Heart right ventricle (tissue), 16 donors: Measurements from ENCODE around the gene COMMD6. TPM values are rescaled to one million over a fixed set of nuclear protein-coding genes. Genes with fewer than 3 reads are reported as not detected.

Experiments used
- ATAC-seq, 8 donors: fragments of 200-7000 bp; cut with Tn5 transposase; one replicate each; pipeline ENCODE4 v1.9.1; 2020; ENCODE audit warnings: mild to moderate bottlenecking in 8 of 8, moderate library complexity in 8 of 8, moderate number of reproducible peaks in 1 of 8
- DNase-seq, 2 donors: peaks; one replicate each; pipeline ENCODE4 v3.0.0-alpha.2; 2020
- H3K27ac ChIP-seq, 10 donors: fragments of 200-600 bp; sonication (generic) in 2 of 10; one replicate each; pipeline versions ENCODE4 v1.5.0 to v1.8.0; 2020 to 2022; ENCODE audit warnings: mild to moderate bottlenecking in 3 of 10
- H3K27me3 ChIP-seq, 7 donors: fragments of 200-600 bp; one replicate each; pipeline ENCODE4 v1.8.0; 2021 to 2022; ENCODE audit warnings: mild to moderate bottlenecking in 2 of 7
- H3K36me3 ChIP-seq, 9 donors: fragments of 200-600 bp; sonication (generic) in 1 of 9; one replicate each; pipeline versions ENCODE4 v1.5.0 to v1.8.0; 2020 to 2022; ENCODE audit warnings: mild to moderate bottlenecking in 2 of 9
- H3K4me1 ChIP-seq, 9 donors: fragments of 200-600 bp; sonication (generic) in 1 of 9; one replicate each; pipeline versions ENCODE4 v1.5.0 to v1.8.0; 2020 to 2022; ENCODE audit warnings: mild to moderate bottlenecking in 4 of 9
- H3K4me3 ChIP-seq, 10 donors: fragments of 200-600 bp; sonication (generic) in 2 of 10; one replicate each; pipeline versions ENCODE4 v1.5.0 to v1.8.0; 2020 to 2022; ENCODE audit warnings: mild to moderate bottlenecking in 7 of 10, moderate library complexity in 2 of 10
- H3K9me3 ChIP-seq, 11 donors: fragments of 200-600 bp in 10 of 11; sonication (generic) in 2 of 11; one replicate each; pipeline versions ENCODE4 v1.5.0 to v1.8.0; 2013 to 2022; ENCODE audit warnings: mild to moderate bottlenecking in 2 of 11, control low read depth in 1 of 11, moderate library complexity in 1 of 11
- WGBS, 2 donors: extraction: QIAGEN DNeasy Blood & Tissue Kit; methylation state at CpG; one replicate each; pipeline ENCODE4 v1.1.7; 2013; ENCODE audit warnings: inconsistent platforms in 1 of 2; 5-methylcytosine and 5-hydroxymethylcytosine counted together
- intact Hi-C, 10 donors: fragments of 100-400 bp; cut with DNase I; formaldehyde crosslinking; loops; one replicate each; pipeline versions ENCODE4 v1.11.1 to v1.14.2; 2022
- polyA plus RNA-seq, 2 donors: library from polyadenylated mRNA; stranded (reverse); fragments of 200-250 nt; gene quantifications; one replicate each; pipeline ENCODE4 v1.2.3, GENCODE V29; 2013
- total RNA-seq, 10 donors: library from RNA; stranded (reverse); fragmentation: NEBNext Ultra II Directional in 3 of 10; extraction: Animal tissue kit (Norgen Biotek cat#: 25700) in 3 of 10; gene quantifications; one replicate each; pipeline versions ENCODE4 v1.2.1 to v1.2.4, GENCODE V29; 2021 to 2023
- TF ChIP-seq, protein P1 (sequence below), 9 donors: fragments of 200-600 bp; sonication (generic) in 2 of 9; IDR thresholded peaks; one replicate each; pipeline versions ENCODE4 v1.5.0 to v1.8.0; 2021 to 2022; ENCODE audit warnings: antibody characterized with exemption in 9 of 9, mild to moderate bottlenecking in 5 of 9, moderate library complexity in 1 of 9
- donor health status: Arrhythmogenic right ventricular cardiomyopathy.
- donor health status: ischemic (EF 13 %, LVEDD 7.1; RV severe dilation, severe dysfunction).
- donor health status: healthy with polysubstance abuse.
- donor health status: DM: no; HTN: yes; CAD: no.
- donor health status: DM: no; HTN: no; CAD: no.
- donor health status: ischemic (EF 25% LVEDD 6.9; RV normal size, moderate dysfunction).
- donor health status: ischemic (EF 25% LVEDD 5.7; RV mildly dilated, moderate dysfunction).
- donor health status: healthy.
- donor health status: DM: yes; HTN: yes; CAD: no.
- donor health status: Ischemic cardiomyopathy.
- donor health status: ischemic (EF 35%, LVEDD 5.7; RV mildly dilated, moderate dysfunction).
- donor health status: nonischemic (EF 11% LVEDD 7.7; RV severe dilation, severe dysfunction).
- donor health status: DM: yes; HTN: yes; CAD: no.
- donor health status: PGD.
- donor health status: ischemic (EF 29% LVEDD 5.4; RV normal size, mild dysfunction).
- donor health status: nonischemic (EF 23%, LVEDD 6.1; RV moderate dilation, normal function).

Gene COMMD6
- total and polyA plus RNA-seq, 12 donors: 66.4 to 138 (median 122) TPM

DNA sequence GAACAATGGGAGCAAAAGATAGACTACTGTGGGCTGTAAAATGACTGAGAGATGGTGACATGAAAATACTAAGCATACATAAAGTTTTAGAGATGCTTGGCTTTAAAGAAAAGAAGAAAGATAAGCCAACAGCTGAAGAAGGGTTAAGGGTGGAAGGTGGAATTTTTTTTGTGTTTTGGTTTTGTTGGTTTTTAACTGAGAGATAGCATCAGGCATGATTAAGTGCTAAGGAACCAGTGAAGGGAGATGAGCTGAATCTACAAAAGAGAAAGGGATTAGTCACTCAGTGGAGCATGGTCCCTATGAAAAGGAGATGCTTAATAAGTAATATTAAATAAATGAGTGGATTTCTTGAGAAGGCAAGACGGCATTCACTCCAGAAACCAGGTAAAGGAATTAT lies 43.1 kb downstream of the COMMD6 start:
- WGBS, 2 donors: 82 to 97% methylated on average over 1 of the region's 1 CpG
- intact Hi-C loops: loop anchor here in 1 of 10 donors (5.0 kb wide), 1 partner anchor 187 kb away; no protein-coding TSS in a partner anchor
- H3K27ac ChIP-seq: no peak overlapping the region
- no peaks in the 10 kb centered on the region for H3K9me3 ChIP-seq
- H3K27me3 ChIP-seq: no peaks in the 10 kb centered on the region
- ATAC-seq (no peak), DNase-seq (no peak)
- TF ChIP-seq, protein P1, sequence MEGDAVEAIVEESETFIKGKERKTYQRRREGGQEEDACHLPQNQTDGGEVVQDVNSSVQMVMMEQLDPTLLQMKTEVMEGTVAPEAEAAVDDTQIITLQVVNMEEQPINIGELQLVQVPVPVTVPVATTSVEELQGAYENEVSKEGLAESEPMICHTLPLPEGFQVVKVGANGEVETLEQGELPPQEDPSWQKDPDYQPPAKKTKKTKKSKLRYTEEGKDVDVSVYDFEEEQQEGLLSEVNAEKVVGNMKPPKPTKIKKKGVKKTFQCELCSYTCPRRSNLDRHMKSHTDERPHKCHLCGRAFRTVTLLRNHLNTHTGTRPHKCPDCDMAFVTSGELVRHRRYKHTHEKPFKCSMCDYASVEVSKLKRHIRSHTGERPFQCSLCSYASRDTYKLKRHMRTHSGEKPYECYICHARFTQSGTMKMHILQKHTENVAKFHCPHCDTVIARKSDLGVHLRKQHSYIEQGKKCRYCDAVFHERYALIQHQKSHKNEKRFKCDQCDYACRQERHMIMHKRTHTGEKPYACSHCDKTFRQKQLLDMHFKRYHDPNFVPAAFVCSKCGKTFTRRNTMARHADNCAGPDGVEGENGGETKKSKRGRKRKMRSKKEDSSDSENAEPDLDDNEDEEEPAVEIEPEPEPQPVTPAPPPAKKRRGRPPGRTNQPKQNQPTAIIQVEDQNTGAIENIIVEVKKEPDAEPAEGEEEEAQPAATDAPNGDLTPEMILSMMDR (IDR thresholded peaks at IDR 0.05): no peak
- H3K4me3 ChIP-seq: no peak overlapping the region
- no peaks in the 10 kb centered on the region for H3K36me3 ChIP-seq
- peaks cover 0 to 8% (median 0%) of the 10 kb centered on the region in 9 donors for H3K4me1 ChIP-seq

DNA sequence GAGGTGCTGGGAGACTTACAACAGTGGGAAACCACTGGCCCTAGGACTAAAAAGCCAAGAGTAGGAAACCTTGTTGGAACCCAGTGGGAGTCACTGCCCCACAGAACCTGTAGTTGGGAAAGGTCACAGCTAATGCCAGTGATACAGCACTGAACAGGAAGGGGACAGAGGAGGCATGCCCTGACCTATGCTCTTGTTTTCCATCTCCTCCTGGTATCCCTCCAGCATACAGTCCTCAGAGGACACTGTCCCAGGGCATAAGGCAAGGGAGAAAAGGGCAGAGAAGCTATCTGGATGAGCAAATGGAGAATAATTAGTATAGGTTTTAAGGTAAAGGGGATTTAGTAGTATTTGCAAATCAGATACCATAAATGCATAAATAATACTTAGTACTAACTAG lies 44.5 kb downstream of the COMMD6 start:
- Histone ChIP-seq H3K27ac (no peak overlapping the region), H3K4me1 (peaks cover 0 to 11% (median 0%) of the 10 kb centered on the region in 9 donors), H3K4me3 (no peak overlapping the region), H3K9me3 (no peaks in the 10 kb centered on the region), H3K36me3 (no peaks in the 10 kb centered on the region), H3K27me3 (no peaks in the 10 kb centered on the region)
- ATAC-seq (peak in 1 of 8 donors; percentile 27), DNase-seq (no peak)
- intact Hi-C loops: loop anchor here in 1 of 10 donors (5.0 kb wide), 1 partner anchor 186 kb away; no protein-coding TSS in a partner anchor
- TF ChIP-seq, protein P1 (IDR thresholded peaks at IDR 0.05): no peak

DNA sequence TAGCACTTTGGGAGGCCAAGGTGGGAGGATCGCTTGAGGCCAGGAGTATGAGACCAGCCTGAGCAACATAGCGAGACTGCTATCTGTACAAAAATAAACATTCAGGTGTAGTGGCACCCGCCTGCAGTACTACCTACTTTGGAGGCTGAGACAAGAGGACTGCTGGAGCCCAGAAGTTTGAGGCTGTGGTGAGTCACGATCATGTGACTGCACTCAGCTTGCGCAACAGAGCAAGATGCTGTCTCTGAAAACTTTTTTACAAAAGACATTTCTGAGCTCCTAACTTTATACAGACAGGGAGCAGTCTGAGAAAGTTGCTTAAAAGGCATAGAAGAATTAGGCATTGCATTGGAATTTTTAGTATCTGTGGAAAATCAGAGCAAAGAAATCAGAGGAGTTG lies 45.3 kb downstream of the COMMD6 start:
- Histone ChIP-seq H3K4me3 (no peak overlapping the region), H3K27ac (no peak overlapping the region), H3K9me3 (no peaks in the 10 kb centered on the region), H3K4me1 (peaks cover 0 to 11% (median 0%) of the 10 kb centered on the region in 9 donors), H3K27me3 (no peaks in the 10 kb centered on the region), H3K36me3 (no peaks in the 10 kb centered on the region)
- ATAC-seq (no peak), DNase-seq (no peak)
- 95 to 96% methylated on average over 5 of the region's 5 CpGs for WGBS, 2 donors
- TF ChIP-seq, protein P1 (IDR thresholded peaks at IDR 0.05): no peak
- intact Hi-C loops: loop anchor here in 1 of 10 donors (5.0 kb wide), 1 partner anchor 185 kb away; no protein-coding TSS in a partner anchor

DNA sequence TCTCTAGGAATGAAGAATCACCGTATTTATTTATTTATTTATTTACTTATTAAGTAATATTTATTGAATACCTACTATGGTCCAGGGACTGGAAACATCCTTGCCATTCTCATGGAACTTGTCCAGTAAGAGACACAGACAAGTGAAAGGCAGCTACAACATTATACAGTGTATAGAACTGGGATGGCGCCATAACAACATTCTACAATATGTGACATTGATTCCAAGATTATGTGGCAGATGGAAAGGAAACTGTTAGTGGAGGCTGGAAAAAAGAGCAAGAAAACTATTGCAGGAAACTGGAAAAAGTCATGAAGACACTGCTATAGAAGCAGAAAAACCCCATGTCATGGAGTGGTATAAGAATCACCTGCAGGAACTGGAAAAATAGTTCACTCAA lies 46.3 kb downstream of the COMMD6 start:
- intact Hi-C loops: loop anchor here in 1 of 10 donors (5.0 kb wide), 1 partner anchor 184 kb away; no protein-coding TSS in a partner anchor
- no peak for ATAC-seq
- no peak for DNase-seq
- TF ChIP-seq, protein P1 (IDR thresholded peaks at IDR 0.05): no peak
- WGBS, 2 donors: 88 to 89% methylated on average over 2 of the region's 2 CpGs
- no peak overlapping the region for H3K4me3 ChIP-seq
- H3K27me3 ChIP-seq: peaks cover 0 to 3% (median 0%) of the 10 kb centered on the region in 7 donors
- H3K4me1 ChIP-seq: peaks cover 0 to 11% (median 0%) of the 10 kb centered on the region in 9 donors
- no peaks in the 10 kb centered on the region for H3K36me3 ChIP-seq
- no peaks in the 10 kb centered on the region for H3K9me3 ChIP-seq
- no peak overlapping the region for H3K27ac ChIP-seq
